Skin epidermis (tissue), 12 donors: ENCODE data around the gene GAS2.

ENCODE experiments used
- H3K27ac ChIP-seq, 21 experiments: fragments of 200-600 bp; sonication (generic) in 11 of 21; one replicate each; pipeline ENCODE4 v1.5.0; 2020; ENCODE audit warnings: mild to moderate bottlenecking in 3 of 21, inconsistent platforms in 2 of 21, moderate library complexity in 2 of 21
- H3K4me3 ChIP-seq, 7 experiments: fragments of 200-600 bp; sonication (generic) in 2 of 7; one replicate each; pipeline ENCODE4 v1.5.0; 2020; ENCODE audit warnings: inconsistent platforms in 2 of 7, mild to moderate bottlenecking in 2 of 7, moderate library complexity in 1 of 7

GAS2 gene

DNA sequence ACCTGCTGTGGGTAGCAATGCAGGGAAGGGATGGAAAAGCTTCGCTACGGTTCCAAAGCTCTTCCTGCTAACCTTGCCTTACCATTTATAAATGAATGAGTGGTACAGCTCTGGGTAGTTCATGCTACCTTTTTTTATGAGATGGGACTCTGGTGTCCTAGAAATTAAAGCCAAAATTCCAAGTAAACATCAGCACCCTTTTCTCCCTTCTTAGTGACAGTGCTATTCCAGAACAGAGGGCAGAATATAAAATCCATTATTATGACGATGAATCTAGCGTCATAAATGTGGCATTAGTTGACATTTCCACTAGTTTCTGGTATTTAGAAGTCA is 163.6 kb downstream of the GAS2 start:
- Histone ChIP-seq H3K4me3 (peak overlapping the region; percentile 59 to 91 (median 85)), H3K27ac (peak overlapping the region in 1 of 21 experiments; percentile 30)

DNA sequence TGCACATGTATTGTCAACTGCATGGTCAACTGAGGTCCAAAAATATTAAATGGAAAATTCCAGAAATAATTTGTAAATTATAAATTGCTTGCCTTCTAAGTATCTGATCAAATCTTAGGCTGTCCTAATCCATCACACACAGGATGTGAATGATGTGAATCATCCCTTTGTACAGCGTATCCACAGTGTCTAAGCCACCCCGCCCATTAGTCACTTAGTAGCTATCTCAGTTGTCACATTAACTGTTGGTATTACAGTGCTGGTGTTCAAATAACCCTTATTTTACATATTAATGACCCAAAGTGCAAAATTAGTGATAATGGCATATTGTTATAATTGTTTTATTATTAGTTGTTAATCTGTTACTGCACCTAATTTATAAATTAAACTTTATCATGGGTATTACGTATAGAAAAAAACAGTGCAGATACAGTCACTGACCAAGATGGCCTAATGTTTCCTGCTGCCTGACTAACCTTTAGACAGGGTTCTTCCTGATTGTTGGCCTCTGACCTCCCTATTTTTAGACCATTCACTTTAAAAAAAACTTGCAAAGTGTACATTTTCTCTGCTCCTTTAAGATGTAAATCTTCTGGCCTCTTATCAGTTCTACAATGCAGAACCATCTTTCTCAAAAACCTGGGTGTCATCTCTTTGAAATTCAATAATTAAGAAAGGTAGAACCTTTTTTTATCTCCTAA is 166.1 kb downstream of the GAS2 start:
- Histone ChIP-seq H3K4me3 (no peak overlapping the region), H3K27ac (no peak overlapping the region)

GRCh38 chr11:22846726-22847125 is 180.3 kb downstream of the GAS2 start:
- no peak overlapping the region for H3K27ac ChIP-seq
- no peak overlapping the region for H3K4me3 ChIP-seq

DNA sequence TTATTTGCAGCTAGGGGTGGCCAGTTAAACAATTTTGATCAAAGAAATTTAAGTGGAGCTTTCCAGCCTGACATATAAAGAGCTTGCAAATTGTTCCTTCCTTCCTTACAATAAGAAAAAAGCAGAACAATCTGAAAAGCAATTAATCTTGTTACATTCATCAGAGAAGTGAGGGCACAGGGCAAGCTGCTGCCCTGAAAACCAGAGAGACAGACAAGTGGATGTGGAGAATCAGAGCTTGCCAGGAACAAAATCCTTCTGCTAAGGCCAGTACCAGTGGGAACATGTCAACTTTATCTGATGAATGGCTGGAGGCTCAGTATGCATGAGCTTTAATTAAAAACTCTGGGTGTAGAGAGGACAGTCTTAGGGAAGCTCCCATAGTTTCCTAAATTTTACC is 185.1 kb downstream of the GAS2 start:
- Histone ChIP-seq H3K4me3 (no peak overlapping the region), H3K27ac (no peak overlapping the region)

GRCh38 chr11:22859756-22860155 is 193.3 kb downstream of the GAS2 start:
- Histone ChIP-seq H3K27ac (no peak overlapping the region), H3K4me3 (no peak overlapping the region)

DNA sequence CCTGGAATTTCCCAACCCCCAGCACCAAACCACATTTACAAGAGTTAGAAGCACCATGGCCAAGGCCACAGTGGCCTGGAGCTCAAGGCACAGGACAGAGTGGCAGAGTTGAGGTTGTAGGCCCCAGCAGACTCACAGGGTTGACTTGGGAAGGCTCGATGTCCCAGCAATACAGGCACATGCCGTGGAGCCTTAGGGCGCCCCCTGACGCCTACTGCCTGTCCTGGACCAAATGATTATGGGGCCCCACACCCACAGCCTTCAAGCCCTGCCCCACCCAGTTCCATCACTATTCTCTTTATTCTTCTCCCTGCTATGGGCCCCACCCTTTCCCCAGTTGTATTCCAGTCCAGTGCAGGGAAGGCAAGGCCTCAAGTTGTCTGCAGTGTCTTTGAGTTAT is 193.8 kb downstream of the GAS2 start, which contains the start of gene CCDC179:
Gene CCDC179, minus strand, starts transcription at position 234 of the 400 bp plus-strand sequence. Its CDS starts 53 bp downstream, at position 181.
- H3K27ac ChIP-seq = no peak within 1 kb of the TSS

More for the DNA sequence above, 193.8 kb downstream of the GAS2 start, which contains the start of gene CCDC179:
- no peak within 1 kb of the TSS for H3K4me3 ChIP-seq
